ENCODE data around the gene HLA-DRB1.
"Not testable (repeated sequence)": the region's sequence is repeated elsewhere in the genome, so short reads cannot be mapped to it uniquely, and the experiment has no call there.

The HLA-DRB1 gene

DNA sequence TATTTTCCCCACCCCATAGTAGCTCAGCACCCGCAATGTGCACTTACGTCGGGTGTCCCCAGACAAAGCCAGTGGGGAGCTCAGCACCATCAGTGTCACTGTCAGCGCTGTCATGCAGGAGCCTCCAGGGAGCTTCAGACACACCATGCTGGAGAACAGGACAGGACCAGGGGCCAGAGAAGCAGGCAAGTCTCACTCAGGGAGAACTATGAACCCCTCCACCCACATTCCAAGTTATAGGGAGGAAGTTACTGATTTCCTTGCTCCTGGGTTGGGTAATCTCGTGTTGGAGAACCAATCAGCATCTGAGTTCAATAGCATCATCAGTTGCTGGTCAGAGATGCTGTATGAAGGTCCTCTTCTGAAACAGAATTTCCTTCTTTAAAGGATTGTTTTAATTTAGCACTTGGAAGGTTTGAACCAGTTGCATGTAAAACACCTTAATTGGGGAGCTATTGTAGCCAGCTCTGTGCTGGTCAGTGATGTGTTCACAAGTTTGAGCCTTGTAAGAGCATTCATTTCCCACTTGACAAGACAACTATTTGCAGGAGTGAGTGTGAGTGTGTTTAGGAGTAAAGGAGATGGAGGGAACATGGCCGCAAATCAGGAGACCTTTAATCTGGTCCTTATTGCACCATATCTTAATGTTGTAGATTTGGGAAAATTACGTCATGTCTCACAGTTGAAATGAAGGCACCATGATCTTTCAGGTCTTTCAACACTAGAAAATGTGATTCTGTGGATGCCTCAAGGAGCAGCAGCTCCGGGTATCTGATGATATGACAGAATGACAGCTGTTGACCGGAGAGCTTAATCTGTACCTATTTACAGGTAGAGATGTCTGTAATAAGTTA lies at the start of gene HLA-DRB1:
TSS of gene HLA-DRB1 (minus strand) at position 253 of the 854 bp plus-strand sequence. CDS start at position 147, 106 bp downstream.
- peak; percentile 10 for DNase-seq

DNA sequence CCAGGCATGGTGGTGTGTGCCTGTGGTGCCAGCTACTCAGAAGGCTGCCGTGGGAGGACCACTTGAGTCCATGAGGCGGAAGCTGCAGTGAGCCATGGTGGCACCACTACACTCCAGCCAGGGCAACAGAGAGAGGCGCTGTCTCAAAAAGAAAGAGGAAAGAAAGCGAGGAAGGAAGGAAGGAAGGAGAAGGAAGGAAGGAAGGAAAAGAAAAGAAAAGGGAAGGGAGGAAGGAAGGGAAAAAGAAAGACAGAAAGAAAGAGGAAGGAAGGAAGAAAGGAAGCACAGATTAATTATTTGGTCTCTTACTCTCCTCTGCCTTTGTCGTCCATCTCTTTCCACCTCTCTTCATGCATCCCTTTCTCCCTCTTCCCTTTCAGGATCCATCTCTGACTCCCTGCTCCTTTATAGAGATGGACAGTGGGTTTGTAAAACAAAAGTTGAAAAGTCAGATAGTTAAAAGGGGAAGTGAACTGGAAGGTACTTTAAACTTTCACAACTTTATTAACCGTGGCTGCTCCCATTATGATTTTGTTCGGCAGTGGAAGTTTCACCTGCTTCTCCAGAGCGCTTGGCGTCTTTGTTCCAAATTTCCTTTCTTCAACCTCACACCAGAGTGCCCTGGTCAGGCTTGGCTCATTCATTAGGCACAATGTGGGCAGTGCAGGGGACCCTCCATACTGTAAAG lies 49.0 kb upstream of the HLA-DRB1 start:
- no peak for DNase-seq

DNA sequence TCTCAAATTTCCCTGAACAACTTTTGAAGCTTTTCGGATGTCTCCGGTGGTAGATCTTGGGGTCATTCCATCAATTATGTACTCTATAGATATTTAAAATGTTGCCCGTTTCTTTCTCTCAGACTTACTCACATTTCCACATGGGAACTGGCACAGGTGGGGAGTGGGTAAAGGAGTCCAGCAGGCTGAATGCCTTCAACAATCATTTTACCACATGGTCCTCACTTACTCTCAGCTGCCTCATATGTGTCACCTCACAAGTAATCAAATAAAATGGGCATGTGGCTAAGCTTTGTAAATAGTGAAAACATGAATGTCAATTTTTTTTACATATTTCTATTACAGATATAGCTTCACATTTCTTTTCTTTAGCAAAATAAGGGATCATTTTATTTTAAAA lies 48.2 kb upstream of the HLA-DRB1 start:
- DNase-seq = no peak

DNA sequence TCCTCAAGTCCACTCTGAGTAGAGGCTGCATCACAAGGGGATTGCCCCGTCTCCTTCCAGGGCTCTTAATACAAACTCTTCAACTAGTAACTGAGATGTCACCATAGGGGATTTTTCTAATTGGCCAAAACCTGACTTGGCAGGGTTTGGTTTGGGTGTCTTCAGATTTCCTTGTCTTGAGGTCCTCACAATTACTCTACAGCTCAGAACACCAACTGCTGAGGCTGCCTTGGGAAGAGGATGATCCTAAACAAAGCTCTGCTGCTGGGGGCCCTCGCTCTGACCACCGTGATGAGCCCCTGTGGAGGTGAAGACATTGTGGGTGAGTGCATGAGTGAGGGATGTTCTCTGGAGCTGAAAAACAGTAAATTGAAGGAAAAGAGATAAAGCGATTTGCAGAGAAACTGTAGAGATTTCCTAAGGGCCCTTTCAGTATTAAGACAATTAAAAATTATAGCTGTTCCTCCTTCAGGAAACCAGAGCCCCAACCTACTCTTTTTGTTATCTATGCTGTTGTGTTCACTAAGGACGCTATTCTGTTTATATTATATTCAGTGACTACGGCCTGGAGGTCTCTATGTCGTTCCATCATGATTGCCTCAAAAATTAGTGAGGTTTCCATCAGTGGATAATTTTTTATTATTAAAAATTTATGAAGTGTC lies 47.7 kb upstream of the HLA-DRB1 start, which contains the start of gene HLA-DQA1:
TSS of gene HLA-DQA1 (plus strand) at position 188 of the 662 bp plus-strand sequence. CDS start at position 241, 53 bp downstream.
- no peak for DNase-seq

DNA sequence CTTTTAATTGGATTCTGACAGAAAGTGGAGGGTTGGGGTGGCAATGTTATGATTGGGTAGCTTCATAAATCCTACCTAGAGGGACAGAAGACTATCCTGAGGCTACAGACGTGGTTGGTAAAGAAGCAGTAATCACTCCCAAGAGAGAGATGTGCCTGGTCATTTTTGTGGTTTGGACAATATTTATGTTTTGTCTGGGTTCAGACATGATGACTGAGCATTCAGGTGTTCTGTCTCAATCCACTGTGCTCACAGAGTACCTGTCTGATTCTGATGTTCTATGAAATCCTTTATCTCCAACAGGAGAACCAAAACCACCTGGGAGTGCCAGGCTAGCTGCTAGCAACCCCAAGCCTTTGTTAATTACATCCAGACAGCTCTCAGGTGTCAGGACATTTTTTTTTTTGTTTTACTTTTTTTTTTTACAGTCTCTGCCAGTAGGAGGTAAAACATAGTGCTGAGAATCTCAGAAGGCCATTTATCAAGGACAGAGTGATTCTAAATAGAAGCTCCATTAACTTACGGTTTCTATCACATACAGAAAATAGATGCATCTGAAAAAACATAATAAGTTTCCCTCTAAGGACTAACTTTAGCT lies 46.0 kb upstream of the HLA-DRB1 start:
- DNase-seq = no peak

DNA sequence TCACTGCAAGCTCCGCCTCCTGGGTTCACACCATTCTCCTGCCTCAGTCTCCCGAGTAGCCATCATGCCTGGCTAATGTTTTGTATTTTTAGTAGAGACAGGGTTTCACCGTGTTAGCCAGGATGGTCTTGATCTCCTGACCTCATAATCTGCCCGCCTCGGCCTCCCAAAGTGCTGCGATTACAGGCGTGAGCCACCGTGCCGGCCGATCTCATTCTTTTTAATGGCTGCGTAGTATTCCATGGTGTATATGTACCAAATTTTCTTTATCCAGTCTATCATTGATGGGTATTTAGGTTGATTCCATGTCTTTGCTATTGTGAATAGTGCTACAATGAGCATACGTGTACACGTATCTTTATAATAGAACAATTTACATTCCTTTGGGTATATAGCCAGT lies 40.1 kb upstream of the HLA-DRB1 start:
- not testable (repeated sequence) for DNase-seq

DNA sequence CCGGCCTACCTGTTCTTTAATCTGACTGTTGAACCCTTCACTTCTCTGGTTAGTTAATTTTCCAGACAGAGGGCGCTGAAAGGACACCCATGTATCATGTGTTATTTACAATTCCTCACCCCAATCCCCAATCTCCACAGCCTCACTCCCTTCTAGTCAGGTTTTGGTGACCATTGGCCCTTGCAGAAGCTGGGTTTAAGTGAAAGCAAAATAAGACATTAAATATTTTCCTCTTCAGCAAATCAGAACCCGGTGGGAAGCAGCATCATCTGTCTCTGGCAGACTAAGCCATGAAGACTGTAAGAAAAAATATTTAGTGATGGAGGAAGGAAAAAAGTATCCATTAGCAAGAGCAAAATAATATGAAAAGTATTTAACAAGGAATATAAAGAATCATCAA lies 38.2 kb upstream of the HLA-DRB1 start:
- peak; percentile 18 for DNase-seq

DNA sequence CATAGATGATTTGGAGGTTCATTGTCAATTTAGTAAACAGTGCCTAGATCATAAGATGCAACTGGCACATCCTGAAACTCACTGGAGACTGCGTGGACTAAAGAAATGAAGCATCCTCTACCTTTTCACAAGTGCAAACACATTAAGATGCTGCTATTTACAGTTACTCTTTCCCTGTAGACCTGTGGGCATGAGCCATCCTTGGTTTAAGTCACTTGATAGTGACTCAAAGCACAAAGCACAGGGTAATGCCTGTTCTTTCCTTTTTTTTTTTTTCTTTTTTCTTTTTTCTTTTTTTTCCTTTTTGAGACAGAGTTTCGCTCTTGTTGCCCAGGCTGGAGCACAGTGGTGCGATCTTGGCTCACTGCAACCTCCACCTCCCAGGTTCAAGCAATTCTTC lies 37.6 kb upstream of the HLA-DRB1 start:
- no peak for DNase-seq

DNA sequence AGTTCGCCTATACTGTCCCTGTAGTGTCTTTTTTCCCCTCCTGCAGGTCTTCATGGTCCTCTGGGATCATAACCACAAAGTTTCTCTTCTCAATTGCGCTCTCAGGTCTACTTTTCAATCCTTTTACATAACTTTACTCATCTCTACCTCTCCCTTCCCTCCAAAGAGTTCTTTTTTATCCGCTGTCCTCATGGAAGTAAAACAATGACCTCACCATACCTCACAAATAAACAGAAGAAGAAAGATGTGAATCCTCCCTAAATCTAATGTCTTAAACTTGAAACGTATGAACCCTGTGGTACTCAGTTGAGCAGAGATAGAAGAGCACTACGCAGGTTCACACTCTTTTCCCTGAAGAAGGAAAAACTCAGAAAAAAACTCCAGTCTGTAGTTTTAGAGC lies 35.5 kb upstream of the HLA-DRB1 start:
- no peak for DNase-seq

DNA sequence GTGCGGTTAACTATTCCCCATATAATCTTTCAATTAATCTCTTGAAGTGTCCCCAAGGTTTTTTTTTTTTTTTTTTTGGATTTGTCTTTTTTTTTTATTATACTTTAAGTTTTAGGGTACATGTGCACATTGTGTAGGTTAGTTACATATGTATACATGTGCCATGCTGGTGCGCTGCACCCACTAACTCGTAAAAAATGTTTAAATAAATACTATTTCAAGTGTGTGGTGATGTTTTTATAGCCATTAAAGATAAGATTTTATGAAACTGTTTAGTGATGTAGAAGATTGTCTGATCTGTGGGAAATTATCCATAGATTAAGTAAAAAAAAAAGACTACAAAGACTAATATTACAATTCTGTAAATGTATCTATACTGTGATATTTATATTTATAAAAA lies 34.9 kb upstream of the HLA-DRB1 start:
- no peak for DNase-seq

DNA sequence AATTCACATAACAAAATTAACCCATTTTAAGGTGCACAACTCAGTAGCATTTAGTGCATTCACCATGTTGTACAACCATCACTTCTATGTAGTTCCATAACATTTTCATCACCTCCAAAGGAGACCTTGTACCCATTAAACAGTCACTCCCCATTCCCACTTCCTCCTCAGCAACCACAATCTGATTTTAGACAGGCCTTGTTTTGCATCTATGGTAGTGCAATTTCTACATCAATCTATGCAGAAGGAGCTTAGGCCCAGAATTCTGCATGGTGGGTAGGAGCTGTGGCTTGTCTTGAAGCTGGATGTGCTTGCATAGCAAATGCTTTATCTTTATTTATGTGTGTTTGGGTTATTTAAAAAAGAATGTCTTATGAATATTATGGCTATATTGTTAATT lies 34.0 kb upstream of the HLA-DRB1 start:
- DNase-seq = no peak

DNA sequence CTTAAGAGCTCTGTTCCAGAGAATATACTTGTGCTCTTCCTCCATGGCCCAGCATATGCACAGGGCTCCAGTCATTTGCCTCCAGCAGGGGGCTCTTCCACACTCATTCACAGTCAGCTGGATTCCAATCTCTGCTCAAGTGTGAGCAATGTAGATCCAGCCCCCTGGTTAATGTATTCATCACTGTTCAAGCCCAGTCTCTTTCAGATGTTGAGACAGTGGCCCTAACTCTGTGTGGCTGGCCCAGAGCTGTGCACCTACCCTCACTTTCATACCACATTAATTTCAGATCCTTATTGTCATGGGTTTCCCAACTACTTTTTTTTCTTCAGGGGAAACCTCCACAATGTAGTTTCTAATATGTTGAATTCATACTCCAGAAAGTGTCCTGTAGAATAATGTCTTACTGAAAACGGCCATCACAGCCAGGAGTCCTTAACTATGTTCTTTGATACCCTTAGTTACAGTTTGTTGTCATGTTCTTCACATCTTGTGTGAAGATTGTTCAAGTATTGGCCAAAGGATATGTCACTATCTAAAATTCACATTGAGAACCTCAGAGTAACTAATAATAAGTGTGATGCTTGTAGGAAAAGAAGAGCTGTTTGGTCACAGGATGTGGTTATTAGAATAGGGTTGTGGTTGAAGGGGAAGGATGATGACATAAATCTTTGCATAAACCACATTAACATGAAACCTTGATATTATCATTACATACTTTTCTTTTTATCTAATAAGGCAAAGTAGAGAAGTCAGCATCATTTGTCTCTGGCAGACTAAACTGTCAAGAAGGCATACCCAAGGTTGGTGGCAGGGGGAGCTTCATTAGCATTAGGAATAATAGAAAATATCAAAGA lies 33.1 kb upstream of the HLA-DRB1 start:
- peak; percentile 34 for DNase-seq

DNA sequence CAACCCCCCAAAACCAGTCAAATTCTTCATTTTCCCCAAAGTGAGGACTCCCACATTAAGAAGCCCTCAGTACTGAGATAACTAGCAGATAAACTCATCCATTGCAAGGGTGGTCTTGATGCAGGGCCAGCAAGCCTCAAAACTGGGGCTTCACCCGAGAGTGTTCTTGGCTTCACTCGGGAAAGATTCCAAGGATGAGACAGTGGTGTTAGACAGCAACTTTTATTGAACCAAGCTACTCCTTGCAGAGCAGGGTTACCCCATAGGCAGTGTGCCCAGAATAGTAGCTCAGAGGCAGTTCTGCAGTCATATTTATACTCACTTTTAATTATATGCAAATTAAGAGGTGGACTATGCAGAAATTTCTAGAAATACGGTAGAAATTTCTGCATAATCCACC lies 31.7 kb upstream of the HLA-DRB1 start:
- no peak for DNase-seq

DNA sequence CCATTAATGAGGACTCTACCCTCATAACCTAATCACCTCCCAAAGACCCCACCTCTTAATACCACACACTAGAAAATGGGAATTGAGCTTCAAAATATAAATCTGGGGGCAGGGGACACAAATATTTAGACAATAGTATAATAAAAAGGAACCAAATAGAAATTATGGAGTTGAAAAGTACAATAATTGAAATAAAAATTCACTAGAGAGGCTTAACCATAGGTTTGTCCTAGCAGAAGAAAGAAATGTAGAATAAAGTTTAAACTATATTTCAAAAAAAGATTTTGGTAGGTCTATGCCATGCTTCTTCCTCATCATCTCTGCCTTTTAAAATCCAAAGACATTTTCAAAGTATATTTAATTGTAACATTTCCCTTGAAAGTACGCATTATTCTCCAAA lies 28.1 kb upstream of the HLA-DRB1 start:
- no peak for DNase-seq

DNA sequence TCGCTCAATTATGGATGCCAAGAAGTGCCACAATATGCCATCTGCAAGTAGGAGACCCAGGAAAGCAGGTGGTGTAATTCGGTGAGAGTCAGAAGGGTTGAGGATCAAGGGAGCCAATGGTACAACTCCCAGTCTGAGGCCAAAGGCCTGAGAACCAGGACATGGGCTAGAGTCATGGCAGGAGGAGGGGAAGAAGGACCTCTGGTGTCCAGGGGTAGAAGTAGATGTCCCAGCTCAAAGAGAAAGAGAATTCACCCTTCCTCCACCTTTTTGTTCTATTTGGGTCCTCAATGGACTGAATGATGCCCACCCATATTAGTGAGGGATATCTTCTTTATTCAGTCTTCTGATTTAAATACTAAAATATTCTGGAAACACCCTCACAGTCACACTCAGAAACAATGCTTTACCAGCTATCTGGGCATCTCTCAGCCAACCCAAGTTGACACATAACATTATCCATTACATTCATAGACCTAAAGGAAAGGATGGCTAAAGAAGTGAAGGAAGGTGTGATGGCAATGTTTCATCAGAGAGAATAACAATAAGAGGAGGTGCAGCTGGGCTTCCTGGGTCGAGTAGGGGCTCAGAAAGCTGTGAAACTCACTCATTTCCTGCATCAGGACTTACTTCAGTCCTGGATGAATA lies 26.4 kb upstream of the HLA-DRB1 start:
- no peak for DNase-seq

DNA sequence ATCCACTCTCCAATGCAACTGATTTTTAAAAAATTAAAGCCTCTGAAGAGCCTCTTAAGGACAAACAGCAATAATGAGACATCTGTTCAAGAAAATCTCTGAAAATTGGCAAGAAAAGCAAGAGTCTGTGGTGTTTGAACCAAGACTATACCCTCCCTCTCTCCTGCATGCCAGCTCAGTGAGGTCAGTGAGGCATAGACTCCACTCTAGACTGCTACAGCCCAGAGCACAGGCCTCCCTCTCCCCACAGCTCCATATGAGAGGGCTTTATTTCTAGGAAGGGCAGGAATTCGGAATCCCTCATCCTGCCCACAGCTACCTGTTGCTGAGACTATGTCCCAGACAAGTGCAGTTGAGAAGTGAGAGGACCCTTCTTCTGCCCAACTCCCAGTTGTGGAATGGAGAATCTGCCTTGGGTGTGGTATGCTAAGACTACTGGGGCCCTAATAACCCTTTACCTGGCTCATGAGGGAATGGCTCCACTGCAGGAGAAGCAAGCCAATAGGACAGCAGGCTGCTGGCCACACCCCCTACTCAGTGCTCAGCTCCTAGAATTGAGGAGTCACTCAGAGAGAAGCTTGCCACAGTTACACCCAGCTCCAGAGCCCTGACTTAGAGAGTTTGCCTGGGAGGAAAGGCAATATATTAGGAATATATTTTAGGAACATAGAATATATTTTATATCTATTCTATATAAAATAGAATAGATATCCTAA lies 24.9 kb upstream of the HLA-DRB1 start:
- DNase-seq = no peak

DNA sequence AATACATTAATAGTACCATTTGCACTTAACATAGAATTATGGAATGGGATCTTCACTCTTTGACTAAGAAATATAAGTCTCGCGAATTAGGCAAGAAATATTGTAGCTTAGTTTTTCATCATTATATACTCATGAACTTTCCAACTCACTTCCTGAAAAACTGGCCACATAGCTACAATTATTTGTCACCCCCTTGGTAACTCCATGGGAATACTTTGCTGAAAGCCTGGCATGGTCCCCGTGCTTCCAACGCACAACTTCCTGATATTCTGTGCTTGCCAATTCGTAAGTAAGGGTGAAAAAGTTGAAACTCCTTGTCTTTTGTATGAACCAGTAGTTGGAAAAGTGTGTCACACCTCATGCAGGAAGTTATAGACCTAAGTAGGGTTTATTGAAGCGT lies 23.8 kb upstream of the HLA-DRB1 start:
- no peak for DNase-seq

DNA sequence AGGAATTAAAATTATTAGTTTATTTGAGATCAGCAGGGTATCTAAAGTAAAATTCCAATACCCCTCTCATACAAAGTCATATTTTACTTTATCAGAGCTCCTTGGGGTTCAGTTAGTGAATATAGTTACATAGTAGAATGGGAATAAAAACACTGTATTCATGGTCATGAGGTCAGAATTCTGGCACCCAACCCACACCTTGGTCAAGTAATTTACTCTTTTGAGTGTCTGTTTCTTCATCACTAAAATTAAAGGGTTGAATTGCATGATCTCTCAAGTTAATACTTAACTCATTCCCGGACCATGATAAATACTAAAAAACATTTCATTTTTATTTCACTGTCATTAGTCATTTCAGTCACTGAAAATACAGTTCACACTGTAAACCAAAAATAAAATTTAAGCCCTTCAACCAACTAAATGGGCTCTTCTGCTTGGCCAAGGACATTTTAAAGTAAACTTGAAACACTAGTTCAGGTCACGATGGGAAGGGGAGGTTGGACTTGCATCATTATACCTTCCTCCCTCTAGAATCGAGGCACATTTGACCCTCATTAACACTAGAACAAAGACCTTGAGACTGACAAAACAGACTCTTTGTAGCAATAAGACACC lies 21.1 kb upstream of the HLA-DRB1 start:
- DNase-seq = no peak

DNA sequence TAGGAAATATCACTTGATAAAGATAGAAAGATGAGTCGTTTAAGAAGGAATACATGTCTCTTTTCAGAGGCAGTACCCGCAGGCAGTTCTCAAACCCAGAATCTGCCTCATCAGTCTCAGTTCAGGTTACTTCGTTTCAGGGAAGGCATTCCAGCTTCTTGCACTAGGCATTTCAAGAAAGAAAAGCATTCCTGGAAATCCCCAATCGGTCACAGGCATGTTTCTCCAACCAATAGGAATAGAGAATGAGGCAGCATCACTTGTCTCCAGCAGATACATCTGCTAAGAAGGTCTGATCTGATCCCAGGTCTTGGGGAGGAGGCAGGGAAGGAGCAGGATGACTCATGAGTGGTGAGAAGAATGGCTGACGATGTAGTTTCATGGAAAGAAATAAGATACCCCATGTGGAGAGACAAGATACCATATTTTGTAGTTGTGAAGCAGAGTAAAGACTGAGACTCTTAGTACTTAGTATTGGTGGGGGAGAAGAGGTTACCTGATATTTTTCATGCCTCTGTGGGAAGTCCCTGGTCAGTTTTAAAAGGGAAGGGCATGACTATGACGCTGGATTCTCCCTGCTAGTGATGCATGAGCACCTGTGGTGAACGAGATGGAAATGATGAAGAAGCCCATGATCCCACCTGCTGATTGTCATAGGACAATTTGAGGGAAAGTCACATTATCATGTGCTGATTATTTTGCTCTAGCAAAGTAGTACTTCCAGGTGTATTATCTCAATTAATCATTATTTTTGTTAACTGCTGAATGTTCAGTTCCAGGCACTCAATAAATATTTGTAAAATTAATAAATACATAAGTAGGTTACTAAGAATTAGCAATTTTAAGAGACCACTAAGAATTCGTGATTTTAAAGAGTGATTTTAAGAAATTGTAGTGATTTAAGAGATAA lies 20.3 kb upstream of the HLA-DRB1 start:
- DNase-seq = peak; percentile 21

DNA sequence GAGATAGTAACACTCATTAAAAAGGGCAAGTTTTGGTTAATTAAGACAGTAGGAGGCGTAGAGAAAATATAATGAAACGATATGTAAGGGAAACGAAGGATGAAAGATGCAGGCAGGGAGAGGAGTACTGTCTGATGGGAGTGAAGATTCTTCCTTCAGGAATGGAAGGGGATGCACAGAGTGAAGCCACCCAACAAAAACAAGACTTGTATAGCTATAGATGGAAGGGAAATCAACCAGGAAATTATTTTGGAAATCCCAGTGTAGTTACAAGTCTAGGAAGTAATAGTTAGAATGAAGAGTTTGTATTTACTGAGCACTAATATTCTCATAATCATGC lies 19.7 kb upstream of the HLA-DRB1 start:
- DNase-seq = no peak
